Mesothelial cell of epicardium (in vitro differentiated cells): ENCODE results near the gene SPATA13. TPM values are rescaled to one million over a fixed set of nuclear protein-coding genes. Genes with fewer than 3 reads are reported as not detected.

Source experiments
- DNase-seq, 2 experiments: peaks; one replicate each; pipeline ENCODE4 v3.0.0; 2021; ENCODE audit warnings: low spot score in 2 of 2; ENCODE audit not compliant: unreplicated experiment in 2 of 2
- H3K27ac Mint-ChIP-seq: 2 replicates; pipeline ENCODE4 v1.8.0; 2021; ENCODE audit warnings: mixed read lengths
- H3K27me3 Mint-ChIP-seq: 2 replicates; pipeline ENCODE4 v1.8.0; 2021; ENCODE audit warnings: low read depth, mixed read lengths
- H3K36me3 Mint-ChIP-seq: 2 replicates; pipeline ENCODE4 v1.8.0; 2021; ENCODE audit warnings: mixed read lengths
- H3K4me1 Mint-ChIP-seq: 2 replicates; pipeline ENCODE4 v1.8.0; 2021; ENCODE audit warnings: mixed read lengths
- H3K4me3 Mint-ChIP-seq: 2 replicates; pipeline ENCODE4 v1.8.0; 2021; ENCODE audit warnings: mild to moderate bottlenecking, moderate library complexity, mixed read lengths
- H3K9me3 Mint-ChIP-seq: 2 replicates; pipeline ENCODE4 v1.8.0; 2021; ENCODE audit warnings: mixed read lengths
- total RNA-seq: library from RNA; stranded (reverse); gene quantifications from 3 replicates; pipeline ENCODE4 v1.2.1, GENCODE V29; 2021
- TF ChIP-seq, protein P1 (sequence below): fragments of 200-600 bp; sonication (generic); IDR thresholded peaks from one replicate; pipeline ENCODE4 v1.5.0; 2021; ENCODE audit warnings: antibody characterized with exemption; ENCODE audit not compliant: unreplicated experiment

Gene SPATA13
- total RNA-seq, 1 donor from 2014 or later = 3.8 TPM

GRCh38 chr13:24168979-24169378 lies 8.5 kb downstream of the SPATA13 start:
- DNase-seq = no peak
- TF ChIP-seq, protein P1, sequence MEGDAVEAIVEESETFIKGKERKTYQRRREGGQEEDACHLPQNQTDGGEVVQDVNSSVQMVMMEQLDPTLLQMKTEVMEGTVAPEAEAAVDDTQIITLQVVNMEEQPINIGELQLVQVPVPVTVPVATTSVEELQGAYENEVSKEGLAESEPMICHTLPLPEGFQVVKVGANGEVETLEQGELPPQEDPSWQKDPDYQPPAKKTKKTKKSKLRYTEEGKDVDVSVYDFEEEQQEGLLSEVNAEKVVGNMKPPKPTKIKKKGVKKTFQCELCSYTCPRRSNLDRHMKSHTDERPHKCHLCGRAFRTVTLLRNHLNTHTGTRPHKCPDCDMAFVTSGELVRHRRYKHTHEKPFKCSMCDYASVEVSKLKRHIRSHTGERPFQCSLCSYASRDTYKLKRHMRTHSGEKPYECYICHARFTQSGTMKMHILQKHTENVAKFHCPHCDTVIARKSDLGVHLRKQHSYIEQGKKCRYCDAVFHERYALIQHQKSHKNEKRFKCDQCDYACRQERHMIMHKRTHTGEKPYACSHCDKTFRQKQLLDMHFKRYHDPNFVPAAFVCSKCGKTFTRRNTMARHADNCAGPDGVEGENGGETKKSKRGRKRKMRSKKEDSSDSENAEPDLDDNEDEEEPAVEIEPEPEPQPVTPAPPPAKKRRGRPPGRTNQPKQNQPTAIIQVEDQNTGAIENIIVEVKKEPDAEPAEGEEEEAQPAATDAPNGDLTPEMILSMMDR = no peak
- Mint-ChIP-seq H3K4me3 (no peak overlapping the region), H3K27me3 (peaks cover 19% of the 10 kb centered on the region), H3K27ac (no peak overlapping the region), H3K4me1 (no peaks in the 10 kb centered on the region), H3K9me3 (no peaks in the 10 kb centered on the region), H3K36me3 (no peaks in the 10 kb centered on the region)

GRCh38 chr13:24172071-24172470 lies 11.6 kb downstream of the SPATA13 start:
- no peak for DNase-seq
- Mint-ChIP-seq H3K27me3 (peaks cover 5% of the 10 kb centered on the region), H3K9me3 (no peaks in the 10 kb centered on the region)

DNA sequence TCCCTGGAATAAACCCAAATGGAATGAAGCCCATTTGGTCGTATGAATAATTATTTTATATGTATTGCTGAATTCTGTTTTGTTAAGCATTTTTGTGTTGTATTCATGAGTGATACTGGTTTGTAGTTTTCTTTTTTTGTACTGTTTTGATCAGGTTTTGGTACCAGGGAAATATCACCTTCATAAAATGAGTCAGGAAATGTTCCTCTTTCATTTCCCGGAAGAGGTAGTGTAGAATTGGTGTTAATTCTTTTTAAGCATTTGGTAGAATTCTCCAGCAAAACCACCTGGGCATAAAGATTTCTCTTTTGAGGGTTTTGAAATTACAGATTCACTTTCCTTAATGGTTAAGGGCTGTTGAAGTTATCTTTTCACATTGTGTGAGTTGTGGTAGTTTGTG lies 13.3 kb downstream of the SPATA13 start:
- Mint-ChIP-seq H3K27ac (no peak overlapping the region), H3K9me3 (no peaks in the 10 kb centered on the region), H3K36me3 (no peaks in the 10 kb centered on the region), H3K4me3 (no peak overlapping the region), H3K4me1 (peaks cover 9% of the 10 kb centered on the region), H3K27me3 (peaks cover 5% of the 10 kb centered on the region)
- TF ChIP-seq, protein P1 = no peak
- DNase-seq = no peak

More at GRCh38 chr13:24172071-24172470, 11.6 kb downstream of the SPATA13 start:
- Mint-ChIP-seq H3K4me1 (peaks cover 9% of the 10 kb centered on the region), H3K36me3 (no peaks in the 10 kb centered on the region), H3K27ac (no peak overlapping the region), H3K4me3 (no peak overlapping the region)
- TF ChIP-seq, protein P1 = no peak

DNA sequence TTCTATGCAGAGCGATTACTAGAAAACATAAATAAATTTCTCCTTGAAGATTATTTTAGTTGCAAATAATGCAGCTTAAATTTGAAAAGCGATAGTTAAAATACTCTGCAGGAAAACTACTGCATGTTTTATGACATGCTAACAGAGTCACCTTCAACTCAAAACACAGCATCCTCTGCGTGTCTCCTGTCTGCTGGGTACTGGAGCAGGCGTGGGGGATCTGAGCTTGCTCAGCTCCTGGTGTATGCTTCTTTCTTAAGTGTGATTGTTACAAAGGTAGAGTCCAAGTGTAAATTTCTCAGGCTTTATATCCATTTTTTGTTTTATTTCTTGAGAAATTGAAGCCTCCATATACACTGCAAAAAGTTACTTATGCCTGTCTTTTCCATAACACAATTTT lies 15.3 kb downstream of the SPATA13 start:
- TF ChIP-seq, protein P1 = no peak
- H3K27me3 Mint-ChIP-seq = peaks cover 3% of the 10 kb centered on the region
- H3K27ac Mint-ChIP-seq = no peak overlapping the region
- DNase-seq = no peak
- H3K4me3 Mint-ChIP-seq = no peak overlapping the region
- H3K4me1 Mint-ChIP-seq = peaks cover 9% of the 10 kb centered on the region
- no peaks in the 10 kb centered on the region for H3K9me3 Mint-ChIP-seq
- no peaks in the 10 kb centered on the region for H3K36me3 Mint-ChIP-seq

DNA sequence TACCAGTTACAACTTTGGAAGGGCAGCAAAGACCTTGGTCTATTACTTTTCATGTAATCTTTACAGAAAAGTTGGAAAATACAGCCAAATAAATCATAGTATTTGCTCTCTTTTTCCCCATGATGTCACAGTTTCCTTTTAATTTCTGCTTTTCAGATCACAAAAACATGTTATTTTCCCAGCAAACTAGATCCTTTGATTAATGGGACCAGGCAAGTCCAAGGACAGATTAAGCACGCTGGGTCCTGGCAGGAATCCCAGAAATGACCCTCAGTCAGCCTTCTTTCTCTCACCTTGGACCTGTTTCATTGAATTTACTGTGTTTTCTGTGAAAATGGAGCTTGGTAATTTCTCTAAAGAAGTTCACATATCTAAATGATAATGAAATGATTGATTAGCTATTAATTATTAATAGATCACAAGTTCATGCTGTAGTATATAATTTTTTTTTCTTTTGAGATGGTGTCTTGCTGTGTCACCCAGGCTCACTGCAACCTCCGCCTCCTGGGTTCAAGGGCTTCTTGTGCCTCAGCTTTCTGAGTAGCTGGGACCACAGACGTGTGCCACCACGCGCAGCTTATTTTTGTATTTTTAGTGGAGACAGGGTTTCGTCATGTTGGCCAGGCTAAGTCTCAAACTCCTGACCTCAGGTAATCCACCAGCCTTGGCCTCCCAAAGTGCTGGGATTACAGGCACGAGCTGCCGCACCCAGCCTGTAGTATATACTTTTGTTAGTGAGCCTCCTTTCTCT lies 16.0 kb downstream of the SPATA13 start:
- H3K27ac Mint-ChIP-seq = no peak overlapping the region
- H3K9me3 Mint-ChIP-seq = no peaks in the 10 kb centered on the region
- no peak for DNase-seq
- H3K4me1 Mint-ChIP-seq = peaks cover 9% of the 10 kb centered on the region
- no peaks in the 10 kb centered on the region for H3K36me3 Mint-ChIP-seq
- TF ChIP-seq, protein P1 = no peak
- H3K4me3 Mint-ChIP-seq = no peak overlapping the region
- H3K27me3 Mint-ChIP-seq = no peaks in the 10 kb centered on the region
